Measurements from ENCODE around the gene RNF144A. TPM values are rescaled to one million over a fixed set of nuclear protein-coding genes. Genes with fewer than 3 reads are reported as not detected.

RNF144A gene
- total RNA-seq, 3 donors from 2014 or later (not counting 1 experiment from before 2014, with no cell fraction given), result 17.3 to 36.7 (median 19.0) TPM

DNA sequence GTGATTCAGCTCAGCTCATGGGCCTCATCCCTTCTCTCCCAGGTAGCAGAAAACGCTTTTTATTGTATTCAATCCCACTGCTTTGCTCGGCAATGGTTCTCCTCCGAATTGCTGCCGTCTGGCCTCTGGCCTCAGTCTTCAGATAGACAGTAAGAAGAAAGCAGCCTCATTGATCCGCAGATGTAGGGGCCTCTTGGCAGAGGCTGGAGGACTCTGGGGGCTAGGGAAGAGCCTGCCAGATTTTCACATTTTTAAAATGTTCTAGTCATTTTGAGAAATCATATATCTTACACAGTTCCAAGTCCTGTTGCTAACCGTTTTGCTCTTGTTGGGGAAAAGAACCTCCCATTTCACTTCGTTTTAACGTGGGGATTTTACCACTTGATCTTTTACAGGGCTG lies 123.3 kb downstream of the RNF144A start:
- Histone ChIP-seq H3K4me3 (ENCODE audit: low read length) (no peak overlapping the region), H3K9me3 (ENCODE audit: control insufficient read depth, insufficient read depth, low read length) (no peaks in the 10 kb centered on the region), H3K4me1 (ENCODE audit: control insufficient read depth, insufficient read depth, low read length) (no peaks in the 10 kb centered on the region), H3K27ac (ENCODE audit: low read length) (no peak overlapping the region), H3K36me3 (ENCODE audit: control insufficient read depth, insufficient read depth, low read length) (peaks cover 16% of the 10 kb centered on the region), H3K27me3 (ENCODE audit: control insufficient read depth, insufficient read depth, low read length) (no peaks in the 10 kb centered on the region)
- Mint-ChIP-seq H3K27me3 (ENCODE audit: low read depth in 2 of 2) (no peaks in the 10 kb centered on the region), H3K9me3 (no peaks in the 10 kb centered on the region), H3K4me1 (peaks cover 6 to 18% of the 10 kb centered on the region in 2 donors), H3K27ac (no peak overlapping the region), H3K36me3 (peaks cover 7% of the 10 kb centered on the region), H3K4me3 (no peak overlapping the region)
- intact Hi-C loops (cut with micrococcal nuclease), result no loop called here
- ATAC-seq (no peak), DNase-seq (no peak)
- 89% methylated on average over 8 of the region's 8 CpGs for WGBS (ENCODE audit: insufficient coverage)
- TF ChIP-seq, protein P1, sequence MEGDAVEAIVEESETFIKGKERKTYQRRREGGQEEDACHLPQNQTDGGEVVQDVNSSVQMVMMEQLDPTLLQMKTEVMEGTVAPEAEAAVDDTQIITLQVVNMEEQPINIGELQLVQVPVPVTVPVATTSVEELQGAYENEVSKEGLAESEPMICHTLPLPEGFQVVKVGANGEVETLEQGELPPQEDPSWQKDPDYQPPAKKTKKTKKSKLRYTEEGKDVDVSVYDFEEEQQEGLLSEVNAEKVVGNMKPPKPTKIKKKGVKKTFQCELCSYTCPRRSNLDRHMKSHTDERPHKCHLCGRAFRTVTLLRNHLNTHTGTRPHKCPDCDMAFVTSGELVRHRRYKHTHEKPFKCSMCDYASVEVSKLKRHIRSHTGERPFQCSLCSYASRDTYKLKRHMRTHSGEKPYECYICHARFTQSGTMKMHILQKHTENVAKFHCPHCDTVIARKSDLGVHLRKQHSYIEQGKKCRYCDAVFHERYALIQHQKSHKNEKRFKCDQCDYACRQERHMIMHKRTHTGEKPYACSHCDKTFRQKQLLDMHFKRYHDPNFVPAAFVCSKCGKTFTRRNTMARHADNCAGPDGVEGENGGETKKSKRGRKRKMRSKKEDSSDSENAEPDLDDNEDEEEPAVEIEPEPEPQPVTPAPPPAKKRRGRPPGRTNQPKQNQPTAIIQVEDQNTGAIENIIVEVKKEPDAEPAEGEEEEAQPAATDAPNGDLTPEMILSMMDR (IDR thresholded peaks at IDR 0.05), result no peak

DNA sequence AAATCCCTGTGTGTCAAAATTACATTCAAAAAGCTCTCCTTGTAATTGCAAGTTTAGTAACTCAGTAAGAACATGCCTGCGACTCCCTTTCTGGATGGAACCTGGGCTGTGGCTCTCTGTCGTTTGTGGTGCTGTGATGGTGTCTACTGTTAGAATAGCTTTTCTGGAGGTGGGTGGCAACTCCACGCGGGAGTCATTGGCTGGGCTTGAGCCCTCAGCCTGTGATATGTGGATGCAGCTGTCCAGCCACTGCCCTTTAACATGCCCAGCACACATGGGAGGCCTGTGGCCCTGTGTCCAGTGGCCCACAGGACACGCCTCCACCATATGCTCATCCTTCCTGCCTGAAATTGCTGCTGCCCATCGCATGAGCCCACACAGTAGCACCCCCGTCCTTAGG lies 124.2 kb downstream of the RNF144A start:
- WGBS (ENCODE audit: insufficient coverage), result 93% methylated on average over 7 of the region's 7 CpGs
- Mint-ChIP-seq H3K27ac (no peak overlapping the region), H3K27me3 (ENCODE audit: low read depth in 2 of 2) (no peaks in the 10 kb centered on the region), H3K4me1 (peaks cover 6 to 18% of the 10 kb centered on the region in 2 donors), H3K4me3 (no peak overlapping the region), H3K36me3 (peaks cover 7% of the 10 kb centered on the region), H3K9me3 (no peaks in the 10 kb centered on the region)
- Histone ChIP-seq H3K4me3 (ENCODE audit: low read length) (no peak overlapping the region), H3K27me3 (ENCODE audit: control insufficient read depth, insufficient read depth, low read length) (no peaks in the 10 kb centered on the region), H3K27ac (ENCODE audit: low read length) (no peak overlapping the region), H3K36me3 (ENCODE audit: control insufficient read depth, insufficient read depth, low read length) (peaks cover 12% of the 10 kb centered on the region), H3K4me1 (ENCODE audit: control insufficient read depth, insufficient read depth, low read length) (peaks cover 4% of the 10 kb centered on the region), H3K9me3 (ENCODE audit: control insufficient read depth, insufficient read depth, low read length) (no peaks in the 10 kb centered on the region)
- no peak for ATAC-seq
- TF ChIP-seq, protein P1 (IDR thresholded peaks at IDR 0.05), result no peak
- intact Hi-C loops (cut with micrococcal nuclease), result no loop called here
- no peak for DNase-seq

DNA sequence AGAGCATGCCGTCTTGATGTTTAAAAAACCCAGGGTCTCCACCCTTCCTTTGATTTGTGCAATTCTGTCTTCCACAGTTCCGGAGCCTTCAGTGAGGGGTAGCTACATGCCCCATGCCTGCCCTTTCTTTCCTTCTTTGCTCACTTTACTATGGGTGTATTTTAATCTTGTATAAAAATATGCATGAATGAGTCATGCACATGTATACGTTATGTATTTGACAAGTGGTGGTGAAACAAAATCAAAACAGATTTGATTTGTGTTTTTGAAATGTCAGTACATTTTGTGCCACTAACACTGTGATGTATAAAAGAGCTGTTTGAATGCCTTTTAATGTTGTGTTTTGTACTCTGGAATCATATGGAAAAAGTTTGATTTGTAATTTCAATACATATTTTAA lies 126.5 kb downstream of the RNF144A start:
- H3K36me3 Mint-ChIP-seq, result peaks cover 7% of the 10 kb centered on the region
- DNase-seq, result no peak
- H3K27ac ChIP-seq (ENCODE audit: low read length), result no peak overlapping the region

More for the DNA sequence above, 126.5 kb downstream of the RNF144A start:
- no peak overlapping the region for H3K4me3 Mint-ChIP-seq
- WGBS (ENCODE audit: insufficient coverage), result 93% methylated on average over 3 of the region's 3 CpGs
- peaks cover 6 to 12% of the 10 kb centered on the region in 2 donors for H3K4me1 Mint-ChIP-seq
- no peaks in the 10 kb centered on the region for H3K27me3 ChIP-seq (ENCODE audit: control insufficient read depth, insufficient read depth, low read length)
- ATAC-seq, result no peak
- intact Hi-C loops (cut with micrococcal nuclease), result loop anchor here (1.0 kb wide), 3 partner anchors 142 to 217 kb away; no protein-coding TSS in a partner anchor
- TF ChIP-seq, protein P1 (IDR thresholded peaks at IDR 0.05), result no peak
- H3K9me3 Mint-ChIP-seq, result no peaks in the 10 kb centered on the region
- peaks cover 6% of the 10 kb centered on the region for H3K36me3 ChIP-seq (ENCODE audit: control insufficient read depth, insufficient read depth, low read length)
- H3K4me3 ChIP-seq (ENCODE audit: low read length), result no peak overlapping the region
- H3K4me1 ChIP-seq (ENCODE audit: control insufficient read depth, insufficient read depth, low read length), result peaks cover 6% of the 10 kb centered on the region
- no peak overlapping the region for H3K27ac Mint-ChIP-seq
- H3K27me3 Mint-ChIP-seq (ENCODE audit: low read depth in 2 of 2), result no peaks in the 10 kb centered on the region
- H3K9me3 ChIP-seq (ENCODE audit: control insufficient read depth, insufficient read depth, low read length), result no peaks in the 10 kb centered on the region

Measured in natural killer cell (primary cell).